Activated naive CD4-positive, alpha-beta T cell treated with Interleukin-2 at 50 U/mL for 16 hours (primary cell): ENCODE measurements around the gene TMEM198.

Experiments
- DNase-seq: peaks from one replicate; pipeline ENCODE4 v3.0.0-alpha.2; 2020

The TMEM198 gene

GRCh38 chr2:219526320-219527075 lies 17.3 kb upstream of the TMEM198 start:
- DNase-seq: no peak

- no peak for DNase-seq
Observed at GRCh38 chr2:219527076-219527394, 16.8 kb upstream of the TMEM198 start.

- no peak for DNase-seq
Observed at GRCh38 chr2:219527472-219527871, 16.4 kb upstream of the TMEM198 start.

GRCh38 chr2:219530048-219530963 lies 13.5 kb upstream of the TMEM198 start:
- peak; percentile 85 for DNase-seq

GRCh38 chr2:219531639-219532377 lies 12.0 kb upstream of the TMEM198 start:
- DNase-seq: no peak

GRCh38 chr2:219532378-219532649 lies 11.5 kb upstream of the TMEM198 start:
- no peak for DNase-seq

GRCh38 chr2:219533930-219534661 lies 9.7 kb upstream of the TMEM198 start:
- DNase-seq: no peak

- DNase-seq: no peak
Observed at GRCh38 chr2:219536425-219536824, 7.4 kb upstream of the TMEM198 start.

GRCh38 chr2:219536967-219537366 lies 6.9 kb upstream of the TMEM198 start:
- no peak for DNase-seq

GRCh38 chr2:219537657-219538488 lies 6.0 kb upstream of the TMEM198 start:
- DNase-seq: no peak

- DNase-seq: no peak
Observed at GRCh38 chr2:219538504-219538951, 5.3 kb upstream of the TMEM198 start.

GRCh38 chr2:219538956-219539788 lies 4.7 kb upstream of the TMEM198 start:
- no peak for DNase-seq

GRCh38 chr2:219539926-219540678 lies 3.7 kb upstream of the TMEM198 start:
- no peak for DNase-seq

- DNase-seq: no peak
Observed at GRCh38 chr2:219540784-219541504, 2.9 kb upstream of the TMEM198 start.

- DNase-seq: peak; percentile 87
Observed at GRCh38 chr2:219541611-219542180, 2.1 kb upstream of the TMEM198 start.

GRCh38 chr2:219542931-219543595 lies 765 bp upstream of the TMEM198 start:
- no peak for DNase-seq

- DNase-seq: no peak
Observed at GRCh38 chr2:219544567-219544966, 739 bp downstream of the TMEM198 start.

- DNase-seq: no peak
Observed at GRCh38 chr2:219545295-219545942, 1.6 kb downstream of the TMEM198 start.
